DMS53 treated with DMSO at 0.1 percent for 48 hours (cell line): ENCODE results near the gene LRRC32.

Source experiments
- DNase-seq: peaks from one replicate; lab custom pipeline; 2025; ENCODE audit not compliant: unreplicated experiment; lab: John Stamatoyannopoulos, UW

Gene LRRC32

DNA sequence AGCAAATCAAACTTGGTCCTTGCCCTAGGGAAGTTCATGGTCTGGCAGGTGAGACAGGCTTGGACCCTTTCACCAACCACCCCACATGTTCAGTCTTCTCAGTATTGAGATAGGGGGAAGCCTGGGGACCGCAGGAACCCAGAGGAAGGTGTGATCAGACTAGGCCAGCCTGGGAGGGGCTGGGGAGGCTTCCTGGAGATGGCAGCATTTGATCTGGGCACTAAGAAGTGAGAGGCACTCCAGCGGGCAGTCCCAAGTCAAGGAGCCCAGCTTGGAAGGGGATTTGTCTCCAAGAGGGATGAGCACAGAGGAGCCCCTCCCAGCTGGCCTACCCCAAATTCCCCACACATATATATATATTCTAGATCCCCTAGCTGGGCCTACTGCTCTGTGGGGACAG, 5.4 kb downstream of the LRRC32 start:
- no peak for DNase-seq

DNA sequence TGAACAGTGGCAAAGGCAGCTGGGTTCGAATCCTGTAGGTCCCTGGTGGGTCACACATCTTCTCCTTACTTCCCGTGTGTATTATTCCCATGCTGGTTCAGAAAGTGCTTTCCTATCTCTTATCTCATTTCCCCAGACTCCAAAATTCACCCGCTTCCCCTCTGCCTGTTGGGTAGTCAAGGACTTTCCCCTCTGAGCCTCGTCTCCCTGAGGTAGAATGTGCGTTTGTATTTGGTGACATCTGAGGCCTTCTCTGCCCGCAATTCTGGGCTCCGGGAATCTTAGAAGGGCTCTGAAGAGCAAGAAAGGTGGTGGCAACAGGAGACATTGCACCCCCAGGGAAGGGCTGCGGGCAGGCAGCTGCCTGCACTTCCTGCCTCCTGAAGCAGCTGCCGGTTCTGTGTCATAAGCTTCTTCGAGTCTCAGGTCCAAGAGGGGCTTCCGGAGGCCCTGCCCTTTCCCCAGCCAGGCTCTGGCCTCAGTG, 5.9 kb downstream of the LRRC32 start:
- DNase-seq: no peak

DNA sequence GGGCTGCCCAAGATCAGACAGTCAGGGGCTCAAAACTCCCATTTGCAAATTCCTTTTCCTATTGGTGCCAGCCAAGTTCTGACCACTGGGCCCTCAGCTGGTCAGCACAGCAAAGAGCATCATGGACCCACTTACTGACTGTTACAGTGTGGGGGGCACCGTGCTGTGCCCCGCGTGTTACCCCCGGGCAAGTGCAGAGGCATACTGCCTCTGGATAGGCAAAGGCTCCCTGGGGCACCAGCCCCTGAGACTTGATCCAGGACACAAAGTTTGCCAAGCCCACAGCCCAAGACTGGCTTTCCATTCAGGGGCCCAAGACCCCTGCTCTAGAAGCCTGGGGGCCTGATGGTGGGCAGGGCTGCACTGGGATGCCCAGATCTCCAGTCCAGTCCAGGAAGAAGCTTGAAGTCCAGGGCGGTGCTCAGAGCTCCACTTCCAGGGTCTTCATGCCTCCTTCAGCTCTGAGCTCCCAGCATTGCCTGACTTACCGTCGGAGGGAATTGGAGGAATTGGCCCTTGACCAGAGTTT, 6.6 kb downstream of the LRRC32 start:
- no peak for DNase-seq

DNA sequence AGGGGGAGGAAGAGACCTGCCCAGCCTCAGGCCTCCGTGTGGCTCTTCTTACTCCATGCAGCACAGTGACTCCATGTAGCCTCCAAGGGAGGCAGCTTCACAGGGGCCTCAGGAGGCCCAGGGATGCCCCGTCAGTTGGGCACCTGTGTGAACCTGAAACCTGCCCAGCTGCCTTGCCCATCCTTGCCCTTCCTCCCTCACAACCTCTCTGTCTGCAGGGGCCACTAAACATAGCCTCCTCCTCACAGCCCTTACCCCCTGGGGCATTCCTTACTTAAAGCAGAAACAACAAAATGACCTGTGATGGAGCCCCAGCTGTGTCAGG, 7.1 kb downstream of the LRRC32 start:
- DNase-seq: no peak

DNA sequence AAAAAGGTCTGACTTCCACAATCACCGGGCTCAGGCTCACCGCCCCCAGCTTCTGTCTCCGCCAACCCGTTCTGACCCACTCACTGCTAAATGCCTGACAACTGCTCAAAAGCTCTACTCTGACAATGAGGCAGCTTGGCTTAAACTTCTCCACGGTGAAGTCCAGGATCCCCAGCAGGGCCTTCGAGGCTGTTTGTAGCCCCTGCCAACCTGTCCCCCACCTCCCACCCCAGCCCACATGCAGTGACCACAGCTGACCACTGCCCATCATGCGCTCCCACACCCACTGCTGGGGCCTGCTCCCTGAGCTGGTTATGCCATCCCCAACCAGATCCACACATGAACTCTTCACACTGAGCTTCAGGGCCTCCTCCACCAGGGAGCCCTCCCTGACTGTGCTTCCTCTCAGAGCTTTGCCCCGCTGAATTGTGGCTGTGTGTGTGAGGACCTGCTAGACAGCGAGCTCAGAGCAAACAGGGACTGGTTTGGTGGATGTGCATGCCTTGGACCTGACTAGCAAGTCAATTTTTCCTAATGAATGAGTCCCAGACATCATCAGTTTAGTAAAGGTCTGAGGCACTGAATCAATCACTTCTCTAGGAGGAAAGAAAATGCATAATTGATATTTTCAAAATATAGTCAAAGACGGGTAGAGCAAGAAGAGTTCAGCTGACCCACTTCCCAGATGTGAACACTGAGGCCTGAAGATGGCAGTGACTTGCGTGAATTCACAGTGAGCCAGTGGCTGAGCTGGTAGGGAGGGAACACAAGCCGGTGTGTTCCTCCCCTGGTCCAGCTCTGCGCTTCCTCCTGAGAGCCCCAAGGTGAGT, 7.7 kb downstream of the LRRC32 start:
- no peak for DNase-seq

DNA sequence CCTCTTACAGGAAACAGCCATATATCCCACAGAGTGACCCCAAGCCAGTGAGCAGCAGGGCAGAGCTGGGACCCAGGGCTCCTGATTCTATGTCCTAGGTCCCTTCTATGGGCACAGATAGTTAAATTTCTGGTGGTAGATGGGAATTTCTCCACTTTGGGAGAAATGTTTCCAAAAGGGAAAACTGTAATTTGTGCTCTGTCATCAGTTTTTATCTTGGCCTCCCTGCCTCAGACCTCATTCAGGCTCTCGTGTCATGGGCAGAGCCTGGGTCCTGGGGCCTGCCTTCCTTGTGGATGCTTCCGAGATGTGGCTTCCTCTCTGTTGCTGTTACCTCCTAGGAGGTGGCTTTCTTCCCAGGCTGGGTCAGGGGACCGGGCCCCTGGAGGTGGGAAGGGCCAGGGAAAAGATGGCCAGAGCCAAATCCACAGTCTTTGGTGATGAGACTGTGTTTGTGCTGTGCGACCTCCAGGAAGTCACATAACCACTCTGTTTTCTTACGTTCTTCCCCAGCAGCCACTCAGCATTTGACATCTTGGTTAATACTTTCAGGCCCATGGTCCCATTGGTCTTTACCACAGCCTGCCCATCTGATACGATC, 8.6 kb downstream of the LRRC32 start:
- DNase-seq: no peak

DNA sequence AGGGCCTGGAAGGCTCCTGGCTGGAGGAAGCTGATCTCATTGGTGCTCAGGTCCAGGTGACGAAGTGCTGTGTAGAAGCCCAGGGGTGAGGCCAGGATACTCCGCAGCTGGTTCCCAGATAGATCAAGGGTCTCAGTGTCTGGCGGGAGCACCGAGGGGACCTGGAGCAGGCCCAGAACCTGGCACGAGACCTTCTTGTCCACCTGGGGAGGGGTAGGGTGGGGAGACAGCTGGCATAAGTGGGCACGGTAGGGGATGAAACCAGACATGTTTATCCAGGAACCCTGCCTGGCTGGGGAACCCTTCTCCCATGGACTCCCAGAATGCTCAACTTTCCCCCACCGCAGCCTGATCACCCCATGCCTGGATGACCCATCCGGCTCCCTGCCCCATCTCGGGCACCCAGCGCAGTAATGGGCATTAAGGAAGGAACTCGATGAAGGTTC, 9.2 kb downstream of the LRRC32 start:
- DNase-seq: no peak

DNA sequence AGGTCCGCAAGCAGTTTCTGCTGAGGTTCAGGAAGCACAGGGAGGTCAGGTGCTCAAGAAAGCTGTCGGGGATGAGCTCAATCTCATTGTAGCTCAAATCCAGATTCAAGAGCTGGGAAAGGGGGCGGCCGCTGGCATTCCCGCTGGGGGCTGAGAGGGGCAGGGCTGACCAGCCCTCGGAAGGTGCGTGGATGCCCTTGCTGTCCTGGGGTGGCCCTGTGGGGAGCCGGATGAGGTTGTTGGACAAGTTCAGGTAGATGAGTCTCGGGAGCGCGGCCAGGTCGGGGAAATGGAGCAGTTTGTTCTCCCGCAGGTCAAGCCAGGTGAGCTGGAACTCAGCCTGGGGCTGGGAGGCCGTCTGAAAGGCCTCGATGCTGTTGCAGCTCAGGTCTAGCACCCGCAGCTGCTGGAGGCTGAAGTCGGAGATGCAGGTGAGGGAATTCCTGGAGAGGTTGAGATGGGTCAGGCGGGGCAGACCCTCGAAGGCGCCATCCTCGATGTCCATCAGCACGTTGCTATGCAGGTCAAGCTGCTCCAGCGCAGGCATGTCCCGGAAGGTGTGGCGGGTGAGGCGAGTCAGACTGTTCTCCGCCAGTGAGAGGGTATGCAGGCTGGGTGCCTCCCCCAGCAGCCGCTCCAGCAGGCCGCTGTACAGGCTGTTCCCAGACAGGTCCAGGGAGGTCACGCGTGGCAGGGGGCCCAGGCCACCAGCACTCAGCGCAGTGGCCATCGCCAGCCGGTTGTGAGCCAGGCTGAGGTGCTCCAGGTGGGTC, 9.8 kb downstream of the LRRC32 start:
- DNase-seq: no peak

DNA sequence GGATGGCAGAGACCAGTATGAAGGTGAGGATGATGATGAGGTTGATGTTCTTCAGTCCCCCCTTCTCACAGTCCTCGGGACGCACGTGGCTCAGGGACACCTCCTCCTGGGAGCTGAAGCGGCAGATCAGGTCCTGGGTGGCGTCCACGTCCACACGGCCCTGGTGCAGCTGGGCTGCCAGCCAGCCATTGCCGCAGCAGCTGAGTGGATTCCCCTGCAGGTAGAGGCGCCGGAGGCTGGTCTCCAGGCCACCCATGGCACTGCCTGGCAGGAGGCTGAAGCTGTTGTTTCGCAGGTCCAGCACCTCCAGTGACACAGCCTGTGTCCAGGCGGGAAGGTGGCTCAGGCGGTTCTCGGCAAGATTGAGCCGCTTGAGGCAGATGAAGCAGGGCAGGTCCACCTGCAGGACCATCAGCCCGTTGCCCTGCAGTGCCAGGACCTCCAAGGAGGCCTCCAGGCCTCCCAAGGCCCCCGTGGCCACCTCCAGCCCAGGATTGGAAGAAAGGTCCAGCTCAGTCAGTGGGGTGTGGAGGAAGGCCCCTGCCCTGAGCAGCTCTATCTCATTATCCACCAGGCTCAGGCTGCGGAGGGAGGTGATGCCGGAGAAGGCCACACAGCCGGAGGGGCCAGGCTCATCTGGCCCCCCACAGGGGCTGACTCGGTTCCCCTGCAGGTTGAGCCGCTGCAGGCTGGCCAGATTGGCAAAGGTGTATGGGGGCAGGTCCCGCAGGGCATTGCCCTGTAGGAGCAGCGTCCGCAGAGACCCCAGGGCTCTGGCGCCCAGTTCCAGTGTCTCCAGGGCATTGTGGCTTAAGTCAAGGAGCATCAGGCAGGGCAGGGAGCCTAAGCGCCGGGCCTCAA, 10.6 kb downstream of the LRRC32 start:
- DNase-seq: no peak

DNA sequence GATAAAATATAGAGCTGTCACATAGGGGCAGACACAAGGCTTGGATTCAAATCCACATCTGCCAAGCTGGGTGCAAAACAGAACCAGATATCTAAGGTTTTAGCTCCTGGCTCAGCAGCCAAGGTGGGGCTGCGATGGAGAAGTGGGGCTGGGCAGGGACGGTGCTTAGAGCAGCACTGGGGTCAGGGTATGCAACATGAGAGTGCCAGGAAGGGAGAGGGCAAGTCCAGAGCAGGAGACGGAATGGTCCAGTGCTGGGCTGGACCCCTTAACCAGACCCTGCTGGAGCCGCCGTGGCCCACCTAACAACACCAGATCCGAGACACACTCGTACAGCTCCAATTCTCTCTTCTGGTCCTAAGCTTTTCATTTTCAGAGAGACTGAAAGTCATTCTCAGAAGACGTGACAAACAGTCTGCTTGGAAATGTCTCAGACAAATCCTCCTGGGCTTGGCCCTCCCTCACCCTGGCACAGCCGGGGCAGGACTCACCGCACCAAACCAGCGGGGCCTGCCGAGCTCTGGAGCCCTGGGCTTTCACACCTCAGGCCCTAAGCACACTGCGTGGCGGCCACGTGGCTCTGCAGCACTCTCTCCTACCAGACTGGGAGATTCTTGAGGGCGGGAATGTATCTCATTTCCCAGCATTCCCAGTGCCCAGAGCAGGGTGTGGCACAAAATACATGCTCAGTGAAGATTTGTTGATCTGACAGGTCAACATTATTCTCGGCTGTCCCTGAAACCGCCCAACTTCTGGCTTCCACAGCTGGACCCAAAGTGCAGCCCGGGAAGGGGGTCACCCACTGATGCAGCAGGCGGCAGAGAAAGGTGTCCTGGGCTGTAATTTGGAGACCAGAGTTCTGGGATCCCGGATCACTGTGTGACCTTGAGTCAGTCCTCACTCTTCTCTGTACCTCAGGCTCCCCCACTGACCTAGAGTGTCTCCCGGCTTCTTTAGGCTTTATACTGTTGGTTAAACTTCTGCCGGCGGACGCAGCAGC, 11.6 kb downstream of the LRRC32 start:
- no peak for DNase-seq

DNA sequence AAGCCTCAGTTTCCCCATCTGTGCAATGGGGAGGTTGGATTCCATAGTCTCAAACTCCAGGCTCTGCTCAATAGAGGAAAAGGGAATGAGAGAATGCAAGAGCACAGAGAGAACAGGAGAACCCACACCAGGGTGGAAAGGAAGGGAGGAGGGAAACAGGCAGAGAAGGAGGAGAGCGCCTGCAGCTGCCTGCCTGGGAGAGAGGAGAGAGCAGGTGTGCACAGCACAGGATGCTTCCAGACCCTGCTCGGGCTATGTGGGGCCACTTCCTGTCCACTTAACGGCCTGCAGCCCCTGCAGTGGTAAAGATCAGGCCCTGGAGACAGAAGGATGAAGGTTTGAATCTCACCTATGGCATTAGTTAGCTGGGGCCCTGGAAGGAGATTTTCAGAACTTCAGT, 12.3 kb downstream of the LRRC32 start:
- no peak for DNase-seq

DNA sequence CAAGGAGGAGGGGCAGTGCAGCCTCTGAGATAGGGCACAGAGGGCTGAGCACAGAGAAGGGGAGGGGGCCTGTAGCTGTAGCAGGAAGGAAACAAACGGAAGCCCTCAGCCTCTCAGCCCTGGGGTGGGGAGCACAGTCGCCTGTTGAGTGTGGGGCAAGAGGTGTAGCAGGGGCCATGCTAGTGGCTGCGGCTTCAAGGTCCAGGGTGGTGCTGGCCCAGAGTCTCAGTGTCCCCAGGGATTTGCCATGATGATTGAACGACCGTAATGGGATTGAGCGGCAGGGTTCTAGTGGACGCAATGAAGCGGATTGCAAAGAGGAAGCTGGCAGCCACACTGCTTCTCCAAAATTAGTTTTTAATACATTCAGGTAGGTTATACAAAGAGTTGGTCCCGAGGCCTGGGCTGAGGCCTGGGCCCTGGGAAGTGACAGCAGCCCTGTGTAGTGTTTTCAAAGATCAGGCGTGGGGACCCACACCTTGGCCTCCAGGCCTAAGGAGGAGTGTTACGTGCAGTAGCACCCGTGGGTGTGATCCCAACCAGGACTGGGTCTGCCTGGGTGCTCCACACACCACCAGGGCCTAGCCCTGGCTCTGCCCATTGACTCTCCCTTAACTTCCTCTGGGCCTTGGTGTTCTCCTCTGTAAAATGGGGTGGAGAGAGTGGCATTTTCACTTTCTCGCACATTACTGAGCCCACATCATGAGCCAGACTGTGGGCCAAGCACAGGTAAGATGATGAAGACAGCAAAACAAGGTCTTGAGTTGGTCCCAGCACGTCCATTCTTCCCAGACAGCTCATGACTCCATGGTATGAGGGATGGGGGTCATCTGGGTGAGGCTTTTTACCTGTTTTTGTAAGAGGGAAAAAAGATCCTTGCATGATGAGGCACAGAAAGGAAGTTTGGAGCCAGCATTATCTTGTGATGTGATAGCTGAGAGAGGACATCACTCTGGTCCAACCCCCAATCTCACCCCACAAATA, 13.1 kb downstream of the LRRC32 start:
- DNase-seq: no peak

DNA sequence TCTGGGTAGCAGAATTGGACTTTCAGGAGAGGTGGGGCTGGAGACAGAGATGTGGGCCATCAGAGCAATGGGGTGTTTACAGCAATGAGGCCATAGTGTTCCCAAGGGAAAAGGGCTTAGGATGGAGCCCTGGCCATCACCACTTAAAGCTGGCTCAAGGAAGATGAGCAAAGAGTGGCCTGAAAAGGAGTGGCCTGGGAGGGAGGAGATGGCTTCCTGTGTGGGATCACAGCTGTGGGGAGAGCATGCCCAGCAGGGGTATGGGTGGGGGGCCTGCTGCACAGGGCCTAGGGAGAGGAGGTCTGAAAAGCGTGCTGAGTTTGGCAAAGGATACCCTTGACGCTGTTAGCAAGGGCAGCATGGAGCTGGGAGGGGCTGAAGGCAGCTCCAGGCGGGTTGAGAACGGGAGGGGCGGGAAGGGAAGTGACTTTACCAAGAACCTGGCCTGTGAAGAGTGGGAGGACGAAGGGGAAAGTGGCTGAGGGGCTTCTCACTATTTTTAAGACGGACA, 13.9 kb downstream of the LRRC32 start:
- DNase-seq: no peak

DNA sequence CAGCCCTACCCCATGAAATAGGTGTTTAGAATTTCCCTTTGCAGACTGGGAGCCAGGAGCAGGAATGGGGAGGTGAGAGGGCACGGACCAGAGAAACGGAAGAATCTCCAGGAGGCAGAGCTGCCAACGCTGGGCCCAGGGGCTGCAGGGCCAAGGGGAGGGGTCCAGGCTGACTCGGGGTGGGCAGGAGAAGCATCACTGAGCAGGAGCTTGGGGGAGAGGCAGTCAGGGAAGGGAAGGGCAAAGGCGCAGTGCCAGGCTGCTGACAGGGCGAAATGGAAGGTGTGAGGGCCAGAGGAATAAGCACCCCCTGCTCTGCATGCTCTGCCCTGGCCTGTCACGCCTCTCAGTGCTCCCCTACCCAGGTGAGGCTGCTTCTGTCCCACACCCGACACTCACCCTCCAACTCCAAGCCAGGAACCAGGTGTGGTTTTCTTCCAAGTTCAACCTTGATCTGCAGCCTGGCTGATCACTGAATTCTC, 14.5 kb downstream of the LRRC32 start:
- no peak for DNase-seq

DNA sequence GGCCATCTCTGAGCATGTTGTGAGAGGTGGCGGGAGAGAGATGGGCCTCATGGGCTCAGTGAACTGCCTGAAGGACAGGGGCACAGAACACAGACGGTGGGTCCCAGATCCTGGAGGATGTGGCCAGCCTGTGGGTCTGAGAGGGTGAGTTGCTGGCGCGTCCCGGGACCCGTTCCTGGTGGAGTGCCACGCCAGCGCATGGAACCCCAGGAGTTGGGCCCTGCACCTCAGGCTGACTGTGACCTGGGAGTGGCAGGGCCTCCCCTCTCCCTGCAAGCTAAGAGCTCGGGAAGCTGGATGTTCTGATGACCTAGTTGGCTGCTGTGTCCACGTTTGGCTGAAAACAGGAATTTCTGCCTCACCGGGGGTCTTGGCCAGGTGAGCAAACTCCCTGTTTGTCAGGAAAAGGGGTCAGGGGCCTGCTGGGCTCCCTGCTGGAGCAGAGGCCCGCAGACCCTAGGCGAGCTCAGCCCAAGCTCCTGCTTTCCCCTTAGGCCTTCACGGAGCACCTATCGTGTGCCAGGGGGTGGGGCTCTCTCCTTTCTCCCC, 15.0 kb downstream of the LRRC32 start:
- no peak for DNase-seq

DNA sequence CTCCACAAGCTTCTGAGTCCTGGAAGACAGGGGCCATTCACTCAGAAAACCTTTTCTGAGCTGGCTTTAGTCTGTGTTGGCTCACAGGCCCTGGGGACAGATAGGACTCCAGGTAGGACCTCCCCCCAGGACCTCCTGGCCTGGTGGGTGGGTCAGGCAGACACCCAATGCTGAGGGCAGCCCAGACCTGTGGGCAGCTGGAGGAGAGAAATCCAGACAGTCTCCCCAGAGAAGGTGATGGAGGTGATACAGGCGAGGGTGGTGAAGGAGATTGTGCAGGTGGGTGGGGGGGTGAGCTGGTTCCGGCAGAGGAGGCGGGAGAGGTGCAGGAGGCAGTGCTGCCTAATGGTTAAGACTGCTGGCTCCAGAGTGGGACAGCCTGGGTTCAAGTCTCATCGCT, 15.6 kb downstream of the LRRC32 start:
- no peak for DNase-seq

DNA sequence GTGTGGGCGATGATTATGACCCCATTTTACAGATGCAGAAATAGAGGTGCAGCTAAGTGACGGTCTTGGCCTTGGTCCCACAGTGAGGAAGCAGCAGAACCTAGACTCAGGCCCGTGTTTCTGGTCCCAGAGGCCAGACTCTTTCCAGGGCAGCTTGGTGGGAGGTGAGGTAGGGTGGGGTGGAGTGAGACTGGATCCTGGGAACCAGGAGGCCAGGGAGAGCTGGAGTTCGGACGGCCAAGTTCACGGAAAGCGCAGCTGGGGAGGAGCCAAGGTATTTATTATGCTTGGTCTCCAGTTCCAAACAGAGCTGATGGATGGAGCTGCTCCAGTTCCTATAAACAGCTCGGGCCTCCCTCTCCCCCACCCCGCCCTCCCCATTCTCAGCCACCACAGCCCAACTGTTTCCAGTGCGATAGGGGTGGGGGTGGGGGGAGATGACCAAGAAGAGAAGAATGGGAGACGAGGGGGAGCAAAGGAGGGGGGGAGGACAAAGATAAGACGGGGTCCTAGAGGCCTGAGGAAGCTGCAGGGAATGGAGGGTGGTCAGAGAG, 16.2 kb downstream of the LRRC32 start:
- DNase-seq: no peak
